ENCODE data around the gene RAP1A. TPM values are rescaled to one million over a fixed set of nuclear protein-coding genes. Genes with fewer than 3 reads are reported as not detected.

Gene RAP1A
- total RNA-seq, 4 donors from 2014 or later: 49.4 to 72.1 (median 57.9) TPM

GRCh38 chr1:111704240-111704639 lies 84.7 kb downstream of the RAP1A start:
- Histone ChIP-seq H3K36me3 (peaks cover 4 to 73% of the 10 kb centered on the region in 2 donors), H3K27ac (no peak overlapping the region), H3K9me3 (no peaks in the 10 kb centered on the region), H3K4me3 (no peak overlapping the region), H3K27me3 (no peaks in the 10 kb centered on the region), H3K4me1 (no peaks in the 10 kb centered on the region)
- in situ Hi-C loops (cut with MboI; ENCODE audit: low sequenced_read_pairs in 4 of 4): no loop called here
- intact Hi-C loops (cut with DNase I; ENCODE audit: low total_unique reads): no loop called here
- DNase-seq (no peak), ATAC-seq (no peak)
- TF ChIP-seq CTCF (IDR thresholded peaks at IDR 0.05 in 4 of 5, conservative IDR thresholded peaks at IDR 0.05 in 1 of 5) (no peak), POLR2A (IDR thresholded peaks at IDR 0.05) (no peak)

DNA sequence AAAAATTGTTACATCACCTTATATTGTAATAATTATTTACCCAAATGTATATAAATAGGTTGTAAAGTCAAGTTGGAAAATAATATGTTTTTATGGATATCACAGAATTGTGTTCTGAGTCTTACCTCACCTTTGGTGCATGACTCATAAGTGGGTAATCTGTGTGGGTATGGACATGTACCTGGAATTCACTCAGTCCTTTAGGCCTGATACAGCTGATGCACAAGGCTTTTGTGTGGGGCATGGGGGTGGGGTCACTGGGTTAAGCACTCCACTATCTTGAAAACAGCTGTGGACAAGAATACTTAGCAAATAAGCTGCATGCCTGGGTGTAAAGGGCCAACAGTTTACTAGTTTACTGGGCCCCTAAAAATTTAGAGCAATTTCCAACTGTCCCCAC lies 85.2 kb downstream of the RAP1A start:
- in situ Hi-C loops (cut with MboI; ENCODE audit: low sequenced_read_pairs in 4 of 4): no loop called here
- TF ChIP-seq POLR2A (IDR thresholded peaks at IDR 0.05): no peak
- TF ChIP-seq CTCF (IDR thresholded peaks at IDR 0.05 in 4 of 5, conservative IDR thresholded peaks at IDR 0.05 in 1 of 5): no peak
- DNase-seq (no peak), ATAC-seq (no peak)
- H3K27ac ChIP-seq: no peak overlapping the region
- no peaks in the 10 kb centered on the region for H3K27me3 ChIP-seq
- intact Hi-C loops (cut with DNase I; ENCODE audit: low total_unique reads): no loop called here
- H3K4me1 ChIP-seq: no peaks in the 10 kb centered on the region
- no peaks in the 10 kb centered on the region for H3K9me3 ChIP-seq
- H3K4me3 ChIP-seq: no peak overlapping the region
- peaks cover 4 to 73% of the 10 kb centered on the region in 2 donors for H3K36me3 ChIP-seq

- intact Hi-C loops (cut with DNase I; ENCODE audit: low total_unique reads): no loop called here
- Histone ChIP-seq H3K9me3 (no peaks in the 10 kb centered on the region), H3K27ac (no peak overlapping the region), H3K4me3 (no peak overlapping the region), H3K4me1 (no peaks in the 10 kb centered on the region), H3K36me3 (peaks cover 4 to 67% of the 10 kb centered on the region in 2 donors), H3K27me3 (no peaks in the 10 kb centered on the region)
- in situ Hi-C loops (cut with MboI; ENCODE audit: low sequenced_read_pairs in 4 of 4): no loop called here
- no peak for ATAC-seq
- no peak for DNase-seq
- TF ChIP-seq CTCF (IDR thresholded peaks at IDR 0.05 in 4 of 5, conservative IDR thresholded peaks at IDR 0.05 in 1 of 5) (no peak), POLR2A (IDR thresholded peaks at IDR 0.05) (no peak)
Observed at GRCh38 chr1:111705841-111706240, 86.3 kb downstream of the RAP1A start.

DNA sequence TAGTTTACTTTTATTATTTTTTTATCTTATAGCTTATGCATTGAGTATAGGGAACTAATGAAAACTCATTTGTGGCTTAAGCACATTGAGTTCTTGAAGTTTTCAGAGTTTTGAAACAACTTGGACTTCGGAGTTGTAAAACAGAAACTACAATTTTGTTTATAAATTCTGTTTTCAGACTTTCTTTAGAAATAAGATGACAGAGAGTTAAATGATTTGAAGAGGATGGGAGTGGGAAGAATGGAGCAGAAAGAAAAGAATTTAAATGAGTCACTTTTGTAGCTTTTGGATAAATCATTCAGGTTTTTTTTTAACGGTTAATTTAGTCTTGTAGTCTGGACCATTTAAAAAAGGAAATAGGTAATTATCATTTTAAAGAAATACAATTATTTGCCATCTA lies 87.3 kb downstream of the RAP1A start:
- Histone ChIP-seq H3K4me1 (no peaks in the 10 kb centered on the region), H3K27ac (no peak overlapping the region), H3K27me3 (no peaks in the 10 kb centered on the region), H3K9me3 (no peaks in the 10 kb centered on the region), H3K36me3 (peaks cover 4 to 66% of the 10 kb centered on the region in 2 donors), H3K4me3 (no peak overlapping the region)
- in situ Hi-C loops (cut with MboI; ENCODE audit: low sequenced_read_pairs in 4 of 4): no loop called here
- ATAC-seq (no peak), DNase-seq (no peak)
- intact Hi-C loops (cut with DNase I; ENCODE audit: low total_unique reads): no loop called here
- no peak for TF ChIP-seq POLR2A (IDR thresholded peaks at IDR 0.05)
- no peak for TF ChIP-seq CTCF (IDR thresholded peaks at IDR 0.05 in 4 of 5, conservative IDR thresholded peaks at IDR 0.05 in 1 of 5)

DNA sequence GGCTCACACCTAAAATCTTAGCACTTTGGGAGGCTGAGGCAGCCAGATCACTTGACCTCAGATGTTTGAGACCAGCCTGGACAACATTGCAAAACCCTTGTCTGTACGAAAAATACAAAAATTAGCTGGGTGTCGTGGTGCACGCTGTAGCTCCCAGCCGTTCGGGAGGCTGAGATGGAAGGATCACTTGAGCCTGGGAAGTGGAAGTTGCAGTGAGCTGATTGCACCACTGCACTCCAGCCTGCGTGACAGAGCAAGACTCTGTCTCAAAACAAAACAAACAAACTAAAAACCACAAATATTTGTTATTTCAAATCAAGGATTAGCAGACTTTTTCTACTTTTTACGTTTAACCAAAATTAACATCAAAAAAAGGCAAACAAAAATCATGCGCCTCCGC lies 88.3 kb downstream of the RAP1A start:
- intact Hi-C loops (cut with DNase I; ENCODE audit: low total_unique reads): no loop called here

More for the DNA sequence above, 88.3 kb downstream of the RAP1A start:
- in situ Hi-C loops (cut with MboI; ENCODE audit: low sequenced_read_pairs in 4 of 4): no loop called here
- Histone ChIP-seq H3K4me1 (no peaks in the 10 kb centered on the region), H3K27ac (no peak overlapping the region), H3K9me3 (no peaks in the 10 kb centered on the region), H3K4me3 (no peak overlapping the region), H3K36me3 (peaks cover 4 to 69% of the 10 kb centered on the region in 2 donors), H3K27me3 (no peaks in the 10 kb centered on the region)
- no peak for TF ChIP-seq POLR2A (IDR thresholded peaks at IDR 0.05)
- ATAC-seq (no peak), DNase-seq (no peak)

All from gastrocnemius medialis (tissue), 4 donors.